ENCODE measurements around the gene LDLRAD4.

DNA sequence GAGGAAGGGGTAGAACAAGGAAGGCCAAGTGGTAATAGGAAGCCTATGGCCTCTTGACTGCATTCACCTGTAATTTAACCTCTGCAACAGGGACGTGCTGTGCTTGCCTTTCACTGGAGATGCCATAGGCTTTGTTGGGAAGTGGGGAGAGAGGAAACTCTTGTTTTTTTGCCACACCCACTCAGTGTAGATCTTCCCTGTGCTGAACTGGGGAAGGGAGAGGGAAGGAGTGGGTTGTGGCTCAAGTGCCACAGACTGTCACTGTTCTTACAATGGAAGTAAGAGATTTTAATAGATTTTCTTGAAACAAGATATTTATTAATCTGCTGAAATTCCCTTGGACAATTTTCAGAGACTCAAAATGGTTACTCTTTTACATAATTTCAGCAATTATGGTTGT lies 380.5 kb downstream of the LDLRAD4 start:
- TF ChIP-seq, protein P1, sequence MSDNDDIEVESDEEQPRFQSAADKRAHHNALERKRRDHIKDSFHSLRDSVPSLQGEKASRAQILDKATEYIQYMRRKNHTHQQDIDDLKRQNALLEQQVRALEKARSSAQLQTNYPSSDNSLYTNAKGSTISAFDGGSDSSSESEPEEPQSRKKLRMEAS (IDR thresholded peaks at IDR 0.05): no peak
- TF ChIP-seq, protein P2, sequence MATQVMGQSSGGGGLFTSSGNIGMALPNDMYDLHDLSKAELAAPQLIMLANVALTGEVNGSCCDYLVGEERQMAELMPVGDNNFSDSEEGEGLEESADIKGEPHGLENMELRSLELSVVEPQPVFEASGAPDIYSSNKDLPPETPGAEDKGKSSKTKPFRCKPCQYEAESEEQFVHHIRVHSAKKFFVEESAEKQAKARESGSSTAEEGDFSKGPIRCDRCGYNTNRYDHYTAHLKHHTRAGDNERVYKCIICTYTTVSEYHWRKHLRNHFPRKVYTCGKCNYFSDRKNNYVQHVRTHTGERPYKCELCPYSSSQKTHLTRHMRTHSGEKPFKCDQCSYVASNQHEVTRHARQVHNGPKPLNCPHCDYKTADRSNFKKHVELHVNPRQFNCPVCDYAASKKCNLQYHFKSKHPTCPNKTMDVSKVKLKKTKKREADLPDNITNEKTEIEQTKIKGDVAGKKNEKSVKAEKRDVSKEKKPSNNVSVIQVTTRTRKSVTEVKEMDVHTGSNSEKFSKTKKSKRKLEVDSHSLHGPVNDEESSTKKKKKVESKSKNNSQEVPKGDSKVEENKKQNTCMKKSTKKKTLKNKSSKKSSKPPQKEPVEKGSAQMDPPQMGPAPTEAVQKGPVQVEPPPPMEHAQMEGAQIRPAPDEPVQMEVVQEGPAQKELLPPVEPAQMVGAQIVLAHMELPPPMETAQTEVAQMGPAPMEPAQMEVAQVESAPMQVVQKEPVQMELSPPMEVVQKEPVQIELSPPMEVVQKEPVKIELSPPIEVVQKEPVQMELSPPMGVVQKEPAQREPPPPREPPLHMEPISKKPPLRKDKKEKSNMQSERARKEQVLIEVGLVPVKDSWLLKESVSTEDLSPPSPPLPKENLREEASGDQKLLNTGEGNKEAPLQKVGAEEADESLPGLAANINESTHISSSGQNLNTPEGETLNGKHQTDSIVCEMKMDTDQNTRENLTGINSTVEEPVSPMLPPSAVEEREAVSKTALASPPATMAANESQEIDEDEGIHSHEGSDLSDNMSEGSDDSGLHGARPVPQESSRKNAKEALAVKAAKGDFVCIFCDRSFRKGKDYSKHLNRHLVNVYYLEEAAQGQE (IDR thresholded peaks at IDR 0.05; ENCODE audit: low read depth): no peak
- no peak for TF ChIP-seq EP300 (IDR thresholded peaks at IDR 0.05; ENCODE audit: borderline replicate concordance)
